Thyroid gland (tissue), 4 donors: Measurements from ENCODE around the gene CERKL.

ENCODE experiments used
- CTCF ChIP-seq, 6 experiments: fragments of 200-600 bp in 3 of 6; fragments of 450-650 bp in 3 of 6; sonication (generic) in 3 of 6; IDR thresholded peaks; one replicate each; pipeline ENCODE4 v1.5.1; 2016 to 2019; ENCODE audit warnings: antibody characterized with exemption in 6 of 6, mild to moderate bottlenecking in 2 of 6, inconsistent platforms in 1 of 6, moderate library complexity in 1 of 6
- POLR2A ChIP-seq, 2 donors: fragments of 450-650 bp; IDR thresholded peaks; one replicate each; pipeline ENCODE4 v1.6.1; 2017; ENCODE audit warnings: antibody characterized with exemption in 2 of 2, mild to moderate bottlenecking in 2 of 2, moderate library complexity in 1 of 2

GRCh38 chr2:181523756-181524155 lies 133.1 kb downstream of the CERKL start:
- TF ChIP-seq CTCF (IDR thresholded peaks at IDR 0.05) (no peak), POLR2A (IDR thresholded peaks at IDR 0.05) (no peak)
